Activated CD4-positive, alpha-beta memory T cell treated with anti-CD3 and anti-CD28 coated beads, Interleukin-2, amount 10 ng/mL, durations not matched to agents 7 days and 5 days (primary cell): Measurements from ENCODE around the gene TSC22D2. TPM values are rescaled to one million over a fixed set of nuclear protein-coding genes. Genes with fewer than 3 reads are reported as not detected.
"Not testable (repeated sequence)": the region's sequence is repeated elsewhere in the genome, so short reads cannot be mapped to it uniquely, and the experiment has no call there.

ENCODE experiments used
- CTCF ChIA-PET: fragments of 350-600 bp; sonication (Branson Sonifier 250); formaldehyde crosslinking; loops from one replicate; lab custom pipeline; 2021; ENCODE audit warnings: antibody characterized with exemption, inconsistent platforms; lab: Charles Lee
- POLR2A ChIA-PET: fragments of 350-600 bp; sonication (Branson Sonifier 250); formaldehyde crosslinking; loops from one replicate; lab custom pipeline; 2021; ENCODE audit warnings: antibody characterized with exemption; lab: Charles Lee
- DNase-seq: peaks from one replicate; pipeline ENCODE4 v3.0.0-alpha.2; 2020
- H3K27ac Mint-ChIP-seq: one replicate; pipeline ENCODE4 v1.8.0; 2021; ENCODE audit warnings: mild to moderate bottlenecking, mixed read lengths
- H3K27me3 Mint-ChIP-seq: one replicate; pipeline ENCODE4 v1.8.0; 2021; ENCODE audit warnings: mixed read lengths
- H3K36me3 Mint-ChIP-seq: one replicate; pipeline ENCODE4 v1.8.0; 2021; ENCODE audit warnings: low read depth, mixed read lengths
- H3K4me1 Mint-ChIP-seq: one replicate; pipeline ENCODE4 v1.8.0; 2021; ENCODE audit warnings: mixed read lengths
- H3K4me3 Mint-ChIP-seq: one replicate; pipeline ENCODE4 v1.8.0; 2021; ENCODE audit warnings: mild to moderate bottlenecking, mixed read lengths
- H3K9me3 Mint-ChIP-seq: one replicate; pipeline ENCODE4 v1.8.0; 2021; ENCODE audit warnings: mixed read lengths
- total RNA-seq, 2 experiments: library from RNA; stranded (reverse); gene quantifications; one replicate each; pipeline ENCODE4 v1.2.3, GENCODE V29; 2021

TSC22D2 gene
- total RNA-seq, 2 experiments from 2014 or later: 13.9 to 15.0 TPM

- no peaks in the 10 kb centered on the region for H3K9me3 Mint-ChIP-seq
- no peaks in the 10 kb centered on the region for H3K36me3 Mint-ChIP-seq
- no peak for DNase-seq
- CTCF ChIA-PET: no interaction called here
- H3K27me3 Mint-ChIP-seq: no peaks in the 10 kb centered on the region
- POLR2A ChIA-PET: no interaction called here
- no peaks in the 10 kb centered on the region for H3K4me1 Mint-ChIP-seq
- no peak overlapping the region for H3K27ac Mint-ChIP-seq
- H3K4me3 Mint-ChIP-seq: no peak overlapping the region
These were observed 56.6 kb downstream of the TSC22D2 start for GRCh38 chr3:150464684-150465083.

DNA sequence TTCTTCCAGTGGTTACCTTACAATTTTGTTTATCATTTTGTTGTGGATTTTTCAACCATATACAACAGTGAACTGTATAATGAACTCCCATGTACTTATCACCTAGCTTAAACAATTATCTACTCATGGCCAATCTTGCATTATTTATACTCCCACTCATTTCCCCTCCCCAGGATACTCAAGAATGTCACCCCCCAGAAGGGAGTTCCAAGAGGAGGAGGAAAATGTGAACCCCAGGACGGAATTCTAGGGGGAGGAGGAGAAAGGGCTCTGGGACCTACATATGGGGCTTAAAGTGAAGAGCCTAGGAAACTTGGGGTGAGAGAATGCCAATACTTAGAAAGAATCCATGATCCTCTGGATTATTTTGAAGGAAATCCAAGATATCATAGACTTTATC lies 59.3 kb downstream of the TSC22D2 start:
- CTCF ChIA-PET: no interaction called here

GRCh38 chr3:150469031-150469930 lies 61.2 kb downstream of the TSC22D2 start:
- H3K36me3 Mint-ChIP-seq: no peaks in the 10 kb centered on the region
- H3K4me1 Mint-ChIP-seq: no peaks in the 10 kb centered on the region
- H3K27ac Mint-ChIP-seq: no peak overlapping the region
- H3K9me3 Mint-ChIP-seq: no peaks in the 10 kb centered on the region
- ChIA-PET POLR2A (no interaction called here), CTCF (no interaction called here)
- no peaks in the 10 kb centered on the region for H3K27me3 Mint-ChIP-seq
- no peak for DNase-seq
- no peak overlapping the region for H3K4me3 Mint-ChIP-seq

More for the DNA sequence above, 59.3 kb downstream of the TSC22D2 start:
- Mint-ChIP-seq H3K9me3 (no peaks in the 10 kb centered on the region), H3K4me1 (no peaks in the 10 kb centered on the region), H3K27ac (no peak overlapping the region), H3K4me3 (no peak overlapping the region), H3K36me3 (no peaks in the 10 kb centered on the region), H3K27me3 (no peaks in the 10 kb centered on the region)
- POLR2A ChIA-PET: no interaction called here
- no peak for DNase-seq

- Mint-ChIP-seq H3K4me1 (no peaks in the 10 kb centered on the region), H3K36me3 (no peaks in the 10 kb centered on the region), H3K27me3 (no peaks in the 10 kb centered on the region), H3K9me3 (no peaks in the 10 kb centered on the region), H3K4me3 (no peak overlapping the region), H3K27ac (no peak overlapping the region)
- ChIA-PET CTCF (interaction anchor here (1.4 kb wide), 1 partner anchor 25 kb away, joined by 3 read pairs; no protein-coding TSS in a partner anchor), POLR2A (interaction anchor here (1.4 to 1.5 kb wide), 2 partner anchors 11 to 44 kb away, joined by 3 to 4 read pairs; no protein-coding TSS in a partner anchor)
- DNase-seq: no peak
These were observed 62.0 kb downstream of the TSC22D2 start for GRCh38 chr3:150469931-150470740.

- no peak for DNase-seq
- Mint-ChIP-seq H3K4me3 (no peak overlapping the region), H3K36me3 (no peaks in the 10 kb centered on the region), H3K4me1 (no peaks in the 10 kb centered on the region), H3K9me3 (no peaks in the 10 kb centered on the region), H3K27ac (no peak overlapping the region), H3K27me3 (peaks cover 2% of the 10 kb centered on the region)
- POLR2A ChIA-PET: no interaction called here
- CTCF ChIA-PET: interaction anchor here (0.6 kb wide), 1 partner anchor 13 kb away, joined by 3 read pairs; no protein-coding TSS in a partner anchor
These were observed 64.3 kb downstream of the TSC22D2 start for GRCh38 chr3:150472421-150472820.

- H3K36me3 Mint-ChIP-seq, H3K4me1 Mint-ChIP-seq, H3K4me3 Mint-ChIP-seq, H3K27ac Mint-ChIP-seq, POLR2A ChIA-PET, H3K9me3 Mint-ChIP-seq, DNase-seq, CTCF ChIA-PET, H3K27me3 Mint-ChIP-seq: not testable (repeated sequence)
These were observed 65.1 kb downstream of the TSC22D2 start for GRCh38 chr3:150473161-150473560.

DNA sequence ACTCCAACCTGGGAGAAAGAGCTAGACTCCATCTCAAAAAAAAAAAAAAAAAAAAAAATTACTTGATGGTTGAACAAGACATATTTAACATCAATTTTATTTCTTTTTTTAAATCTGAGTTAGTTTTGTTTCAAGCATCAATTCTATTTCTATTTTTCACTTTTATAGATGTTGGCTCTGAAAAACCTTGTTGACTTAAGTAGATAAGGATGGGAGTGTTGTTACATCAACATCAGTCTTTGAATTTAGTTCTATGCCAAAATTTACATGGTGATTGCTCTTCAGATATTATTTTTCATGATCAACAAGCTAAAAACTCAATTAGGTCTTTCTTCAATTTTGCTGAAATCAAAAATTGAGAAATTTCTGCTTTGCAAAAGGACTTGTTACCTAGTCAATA lies 71.3 kb downstream of the TSC22D2 start:
- Mint-ChIP-seq H3K36me3 (peaks cover 2% of the 10 kb centered on the region), H3K27me3 (peaks cover 2% of the 10 kb centered on the region), H3K27ac (no peak overlapping the region), H3K9me3 (peaks cover 8% of the 10 kb centered on the region), H3K4me1 (no peaks in the 10 kb centered on the region), H3K4me3 (no peak overlapping the region)
- CTCF ChIA-PET: no interaction called here
- POLR2A ChIA-PET: no interaction called here
- no peak for DNase-seq

DNA sequence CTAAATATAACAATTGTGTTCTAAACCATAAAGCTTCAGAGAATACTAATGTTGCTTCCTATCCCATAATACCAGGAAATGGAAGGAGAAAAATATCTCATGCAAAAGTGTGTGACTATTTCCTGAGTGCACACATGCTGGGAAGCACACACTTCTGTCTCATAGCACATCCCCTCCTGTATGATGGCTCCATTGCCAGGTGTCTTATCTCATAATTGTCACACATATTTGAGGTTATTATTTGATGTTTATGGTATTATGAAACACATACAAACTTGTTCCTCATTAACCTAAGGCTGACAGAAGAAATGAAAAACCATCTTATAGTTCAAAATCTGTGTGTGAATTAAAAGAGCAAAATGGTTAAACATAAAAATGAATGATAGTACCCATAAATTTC lies 72.8 kb downstream of the TSC22D2 start:
- H3K36me3 Mint-ChIP-seq: peaks cover 4% of the 10 kb centered on the region
- H3K4me3 Mint-ChIP-seq: no peak overlapping the region
- POLR2A ChIA-PET: interaction anchor here (0.9 kb wide), 1 partner anchor 10 kb away, joined by 3 read pairs; no protein-coding TSS in a partner anchor
- CTCF ChIA-PET: interaction anchor here (0.8 kb wide), 1 partner anchor 14 kb away, joined by 3 read pairs; no protein-coding TSS in a partner anchor
- H3K27me3 Mint-ChIP-seq: peaks cover 2% of the 10 kb centered on the region
- DNase-seq: no peak
- H3K4me1 Mint-ChIP-seq: no peaks in the 10 kb centered on the region
- H3K9me3 Mint-ChIP-seq: peaks cover 10% of the 10 kb centered on the region
- H3K27ac Mint-ChIP-seq: no peak overlapping the region

GRCh38 chr3:150483226-150483625 lies 75.1 kb downstream of the TSC22D2 start:
- DNase-seq: no peak
- Mint-ChIP-seq H3K4me3 (no peak overlapping the region), H3K9me3 (peaks cover 17% of the 10 kb centered on the region), H3K36me3 (peaks cover 4% of the 10 kb centered on the region), H3K27me3 (no peaks in the 10 kb centered on the region), H3K4me1 (no peaks in the 10 kb centered on the region), H3K27ac (no peak overlapping the region)
- ChIA-PET POLR2A (no interaction called here), CTCF (no interaction called here)

DNA sequence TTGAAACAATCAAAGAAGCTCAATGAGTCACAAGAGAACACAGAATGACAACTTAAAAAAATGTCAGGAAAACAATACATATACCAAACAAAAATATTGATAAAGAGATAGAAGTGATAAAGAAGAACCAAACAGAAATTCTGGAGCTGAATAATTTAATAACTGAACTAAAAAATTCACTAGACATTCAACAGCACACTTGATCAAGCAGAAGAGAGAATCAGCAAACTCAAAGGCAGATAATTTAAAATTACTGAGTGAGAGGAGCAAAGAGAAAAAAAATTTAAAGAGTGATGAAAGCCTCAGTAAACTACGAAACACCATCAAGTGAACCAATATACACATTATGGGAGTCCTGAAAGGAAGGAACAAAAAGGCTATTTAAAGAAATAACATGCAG lies 76.3 kb downstream of the TSC22D2 start:
- Mint-ChIP-seq H3K36me3 (peaks cover 4% of the 10 kb centered on the region), H3K27ac (no peak overlapping the region), H3K9me3 (peaks cover 19% of the 10 kb centered on the region), H3K4me1 (no peaks in the 10 kb centered on the region), H3K27me3 (no peaks in the 10 kb centered on the region), H3K4me3 (no peak overlapping the region)
- POLR2A ChIA-PET: no interaction called here
- CTCF ChIA-PET: no interaction called here
- DNase-seq: no peak

GRCh38 chr3:150488867-150489266 lies 80.8 kb downstream of the TSC22D2 start:
- H3K4me3 Mint-ChIP-seq: no peak overlapping the region
- POLR2A ChIA-PET: no interaction called here
- no peak for DNase-seq
- H3K4me1 Mint-ChIP-seq: no peaks in the 10 kb centered on the region
- H3K36me3 Mint-ChIP-seq: peaks cover 4% of the 10 kb centered on the region
- no peak overlapping the region for H3K27ac Mint-ChIP-seq
- H3K27me3 Mint-ChIP-seq: no peaks in the 10 kb centered on the region
- peaks cover 15% of the 10 kb centered on the region for H3K9me3 Mint-ChIP-seq
- CTCF ChIA-PET: interaction anchor here (1.4 kb wide), 1 partner anchor 265 kb away, joined by 3 read pairs; no protein-coding TSS in a partner anchor

- Mint-ChIP-seq H3K36me3 (no peaks in the 10 kb centered on the region), H3K9me3 (peaks cover 9% of the 10 kb centered on the region), H3K4me1 (no peaks in the 10 kb centered on the region), H3K27ac (no peak overlapping the region), H3K4me3 (no peak overlapping the region), H3K27me3 (no peaks in the 10 kb centered on the region)
- DNase-seq: no peak
- ChIA-PET CTCF (interaction anchor here (1.5 kb wide), 1 partner anchor 105 kb away, joined by 3 read pairs; no protein-coding TSS in a partner anchor), POLR2A (no interaction called here)
These were observed 82.3 kb downstream of the TSC22D2 start for GRCh38 chr3:150490277-150490986.
